ENCODE data around the gene EFNB2. TPM values are rescaled to one million over a fixed set of nuclear protein-coding genes. Genes with fewer than 3 reads are reported as not detected.

The EFNB2 gene
- total RNA-seq, 1 donor from 2014 or later = 21.6 TPM

DNA sequence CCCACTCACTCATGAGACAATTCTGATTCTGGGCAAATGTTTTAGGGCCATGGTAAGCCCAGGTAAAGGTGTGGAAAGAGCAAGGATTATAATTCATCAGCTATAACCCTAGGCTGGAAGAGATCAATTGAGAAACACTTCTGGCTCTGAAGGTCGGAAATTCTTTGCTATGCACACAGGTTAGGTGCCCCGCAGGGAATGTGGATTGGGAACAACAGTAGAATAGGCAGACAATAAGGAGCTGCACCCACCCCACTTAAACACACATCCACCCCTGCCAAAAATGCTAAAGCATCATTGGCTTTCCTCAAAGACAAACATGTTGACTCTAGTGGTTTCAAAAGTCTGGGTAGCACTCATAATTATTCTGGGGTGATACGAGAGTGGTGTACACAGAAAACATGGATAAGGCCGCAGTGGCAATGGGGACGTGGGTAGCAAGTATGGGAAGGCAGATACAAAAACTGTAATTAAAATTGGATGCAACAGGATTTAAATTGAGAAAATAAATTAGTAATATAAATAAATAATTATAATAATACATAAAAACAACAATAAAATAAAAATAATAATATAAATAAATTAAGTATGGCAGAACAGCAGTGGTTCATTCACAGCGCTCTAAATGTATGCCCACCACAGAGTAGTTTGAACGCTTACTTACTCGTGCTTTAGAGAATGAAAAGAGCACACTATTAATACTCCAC, 8.6 kb downstream of the EFNB2 start:
- DNase-seq (ENCODE audit: low spot score) = no peak

DNA sequence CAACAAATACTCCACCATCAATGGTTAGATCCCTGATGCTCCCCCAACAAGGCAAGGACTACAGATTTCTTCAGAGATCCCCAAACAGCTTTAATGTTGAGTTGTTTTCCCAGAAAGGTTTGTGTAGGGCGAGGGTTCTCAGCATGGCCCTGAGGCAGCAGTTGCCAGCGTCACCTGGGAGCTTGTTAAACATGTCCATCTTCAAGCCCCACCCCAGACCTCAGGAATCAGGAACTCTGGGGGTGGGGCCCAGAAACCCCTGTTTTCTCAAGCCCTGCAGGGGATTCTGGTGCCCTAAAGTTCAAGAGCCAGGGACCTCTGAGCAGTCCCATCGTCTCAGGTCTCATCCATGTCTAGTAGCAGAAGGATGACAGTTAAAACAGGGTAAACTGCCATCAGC, 9.6 kb downstream of the EFNB2 start:
- DNase-seq (ENCODE audit: low spot score) = no peak

DNA sequence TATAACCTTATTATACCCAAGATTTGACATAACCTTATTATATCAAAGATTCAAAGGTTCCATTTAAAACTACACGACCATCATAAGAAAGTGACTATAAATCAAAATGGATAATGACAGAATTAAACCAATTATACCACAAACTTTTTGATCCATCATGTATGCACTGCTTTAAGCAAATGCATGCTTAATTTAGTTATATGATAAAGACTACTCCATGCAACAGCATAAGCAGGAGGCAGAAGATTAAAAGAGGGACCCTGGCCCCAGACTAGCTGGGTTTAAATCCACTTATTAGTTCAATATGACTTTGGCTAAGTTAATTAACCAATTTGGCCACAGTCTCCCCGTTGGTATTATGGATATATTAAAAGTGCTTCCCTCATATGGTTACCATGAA, 11.4 kb downstream of the EFNB2 start:
- no peak for DNase-seq (ENCODE audit: low spot score)

DNA sequence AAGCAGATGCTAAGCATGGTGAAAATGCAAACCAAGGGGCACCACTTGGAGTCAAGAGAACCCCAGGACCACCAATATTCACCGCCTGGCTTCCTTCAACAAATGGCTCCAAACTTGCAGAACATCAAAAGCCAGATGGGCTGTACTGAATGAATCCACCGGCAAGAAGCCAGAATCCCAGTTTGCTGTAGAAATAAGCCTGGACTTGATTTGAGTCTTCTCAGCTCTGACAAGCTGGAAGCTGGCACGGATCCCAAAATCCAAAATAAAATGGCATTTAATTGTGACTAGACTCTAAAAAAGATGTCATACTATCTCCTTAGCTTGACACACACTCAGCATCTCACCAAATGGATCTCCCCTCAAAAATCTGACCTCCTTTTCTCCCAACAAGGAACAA, 11.9 kb downstream of the EFNB2 start:
- no peak for DNase-seq (ENCODE audit: low spot score)

DNA sequence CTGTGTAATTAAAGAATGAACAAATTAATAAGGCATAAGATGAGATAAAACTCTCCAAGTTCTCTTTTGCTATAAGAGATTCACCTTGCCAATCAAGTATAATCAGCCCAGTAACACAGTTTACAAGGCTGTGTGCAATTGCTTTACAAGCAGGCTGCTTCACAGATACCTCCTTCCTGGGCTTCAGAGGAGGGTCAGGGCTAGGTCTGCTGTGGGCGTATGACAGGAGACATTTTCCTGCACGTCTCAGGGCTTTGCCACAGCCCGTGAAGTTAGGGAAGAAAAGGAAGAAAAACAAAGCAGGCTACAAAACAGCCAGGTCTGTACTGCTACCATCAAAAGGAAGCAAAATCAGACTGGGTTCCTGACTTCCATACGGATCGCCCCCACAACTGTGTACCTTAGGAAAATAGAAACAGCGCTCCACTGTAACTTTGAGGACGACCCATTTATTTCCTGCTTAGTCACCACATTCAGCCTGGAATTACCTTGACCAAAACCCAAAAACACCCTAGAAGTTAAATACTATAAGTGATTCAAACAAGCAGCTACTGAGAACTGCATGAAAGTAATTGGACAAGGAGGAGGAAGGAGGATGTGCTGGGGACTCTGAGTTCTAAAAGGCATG, 12.4 kb downstream of the EFNB2 start:
- DNase-seq (ENCODE audit: low spot score) = no peak

DNA sequence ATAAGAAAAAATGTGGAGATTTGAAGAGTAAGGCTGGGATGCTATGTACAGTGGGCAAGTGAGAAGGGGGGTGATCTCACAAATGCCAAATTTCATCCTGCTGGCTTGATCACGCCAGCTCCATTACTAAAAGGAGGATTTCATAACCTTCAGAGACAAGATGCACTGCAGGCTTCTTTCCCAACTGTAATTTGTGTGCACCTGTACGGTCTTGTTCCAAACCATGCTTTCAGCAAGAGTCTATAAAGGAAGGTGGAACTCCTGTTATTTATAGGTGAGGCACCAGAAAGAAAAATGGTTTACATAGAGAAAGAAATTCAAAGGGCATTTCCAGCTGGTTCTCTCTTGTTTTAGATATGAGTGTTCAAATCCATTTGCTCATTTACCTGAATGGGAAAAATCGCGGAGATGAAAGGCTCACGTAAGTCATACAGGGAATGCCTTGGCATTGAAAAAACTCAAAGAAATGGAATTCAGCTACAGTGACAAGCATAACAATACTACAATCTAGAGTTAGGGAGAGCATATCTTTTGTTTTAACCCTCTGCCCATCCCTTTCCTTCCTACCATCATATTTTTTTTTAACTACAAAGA, 13.3 kb downstream of the EFNB2 start:
- no peak for DNase-seq (ENCODE audit: low spot score)

DNA sequence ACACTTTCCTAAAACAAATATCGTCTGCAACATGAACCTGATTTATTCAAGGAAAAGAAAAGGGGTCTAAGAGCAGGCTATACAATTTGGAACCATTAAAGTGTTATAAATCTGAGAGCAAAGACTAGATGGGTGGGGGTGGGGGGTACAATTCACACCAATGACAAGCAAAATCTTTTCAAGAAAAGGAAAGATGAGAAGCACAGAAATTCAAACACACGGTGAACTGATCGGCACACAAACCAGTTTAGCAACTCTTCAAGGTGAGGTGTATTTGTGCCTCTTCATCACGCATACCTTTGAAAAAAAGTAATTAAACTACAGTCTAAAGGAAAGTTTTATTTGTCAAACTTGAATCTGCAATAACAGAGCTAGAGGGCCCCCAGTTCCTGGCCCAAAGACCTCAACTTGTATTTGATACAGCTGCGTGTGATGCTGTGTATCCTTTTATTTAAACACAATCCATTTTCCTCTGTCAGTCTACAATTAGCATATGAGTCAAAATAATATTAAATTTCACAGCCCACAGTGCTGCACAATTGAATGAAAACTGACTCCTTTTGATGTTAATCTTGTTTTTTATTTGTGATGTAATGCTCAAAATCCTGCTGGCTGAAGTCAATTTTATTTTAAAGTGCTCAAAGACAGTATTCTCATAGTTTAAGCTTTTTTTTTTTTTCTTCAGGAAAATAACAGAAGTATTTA, 14.2 kb downstream of the EFNB2 start:
- DNase-seq (ENCODE audit: low spot score) = no peak

DNA sequence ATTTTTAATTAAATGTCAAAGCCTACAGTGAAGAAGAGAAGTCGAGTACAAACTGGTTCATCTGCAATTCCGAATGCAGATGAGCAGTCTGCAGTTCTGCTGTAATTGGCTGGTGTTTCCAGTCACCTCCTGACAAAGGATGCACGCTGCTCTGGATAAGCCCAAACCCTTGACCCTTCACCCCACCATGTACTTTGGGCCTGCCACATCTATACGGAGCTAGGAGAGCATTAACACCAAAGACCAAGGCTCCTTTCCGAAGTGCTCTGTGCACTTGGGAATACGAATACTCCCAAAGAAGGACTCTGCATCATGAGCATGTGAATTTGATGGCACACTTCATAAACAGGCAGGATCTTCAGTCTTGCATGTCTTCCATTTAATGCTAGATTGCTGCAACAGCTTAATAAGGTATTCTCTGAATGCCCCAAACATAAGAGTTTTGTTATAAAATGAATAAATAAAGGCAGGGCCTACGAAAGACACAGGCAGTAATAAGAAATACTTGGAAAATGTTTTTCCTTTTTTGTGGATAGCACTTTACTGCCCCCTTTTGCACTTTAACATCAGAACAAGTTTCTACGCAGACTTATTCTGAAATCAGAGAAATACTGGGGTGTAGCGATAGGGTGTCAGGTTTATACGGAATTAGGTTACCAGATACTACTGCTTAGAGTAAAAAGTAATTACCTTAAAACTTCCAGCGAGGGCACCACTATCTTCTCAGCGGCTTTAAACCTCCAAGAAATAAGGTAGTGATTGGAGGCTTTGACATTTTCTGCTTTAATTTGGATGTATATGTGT, 15.0 kb downstream of the EFNB2 start:
- no peak for DNase-seq (ENCODE audit: low spot score)

DNA sequence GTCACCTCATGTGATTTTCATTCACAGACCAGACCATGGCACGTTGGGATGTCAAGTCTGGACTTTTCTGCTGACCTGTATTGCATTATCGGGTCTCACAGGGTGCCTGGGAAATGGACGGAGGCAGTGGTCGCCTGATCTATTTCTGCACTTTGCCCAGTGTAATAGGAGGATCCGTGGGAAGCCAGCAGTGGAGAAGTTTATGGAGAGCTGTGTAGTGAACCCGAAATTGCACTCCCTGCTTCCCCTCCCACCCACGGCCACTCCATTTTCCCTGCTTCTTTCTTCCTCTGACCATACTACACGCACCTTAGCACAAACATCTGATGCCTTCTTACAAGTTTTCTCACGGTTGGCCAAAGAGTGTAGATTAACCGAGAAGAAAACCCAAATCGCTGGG, 16.9 kb downstream of the EFNB2 start:
- no peak for DNase-seq (ENCODE audit: low spot score)

DNA sequence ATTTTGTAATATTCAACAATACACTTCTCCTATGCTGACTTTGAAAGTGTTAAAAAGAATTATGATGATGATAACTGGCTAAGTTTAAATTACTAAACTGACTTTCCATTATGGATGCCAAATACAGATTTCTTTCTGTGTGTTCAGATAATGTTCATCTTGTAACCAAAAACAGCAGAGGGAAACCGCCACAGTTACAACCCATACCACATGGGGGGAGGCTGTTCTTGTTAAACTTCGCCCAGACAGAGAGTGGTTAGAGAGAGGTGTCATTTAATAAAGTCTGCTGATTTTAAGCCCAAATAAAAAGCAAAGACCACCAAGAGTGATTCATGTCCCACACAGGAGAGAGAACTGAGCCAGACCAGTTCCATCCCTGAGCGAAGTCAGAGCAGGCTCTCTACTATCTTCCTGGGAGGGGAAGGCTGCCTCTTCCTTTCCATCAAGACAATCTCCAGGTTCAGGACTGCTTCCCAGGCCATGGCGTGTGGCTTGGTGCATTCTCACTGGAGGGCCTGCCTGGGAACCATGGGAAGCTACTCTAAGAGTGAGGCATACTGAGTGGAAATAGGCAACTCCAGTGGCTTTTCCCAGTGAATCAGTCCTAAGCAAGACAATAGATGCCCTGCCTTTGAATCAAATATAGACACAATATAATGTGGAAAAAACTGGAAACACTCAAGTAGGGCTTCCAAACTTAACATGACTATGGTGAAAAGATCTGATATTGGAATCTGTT, 18.2 kb downstream of the EFNB2 start:
- DNase-seq (ENCODE audit: low spot score) = no peak

DNA sequence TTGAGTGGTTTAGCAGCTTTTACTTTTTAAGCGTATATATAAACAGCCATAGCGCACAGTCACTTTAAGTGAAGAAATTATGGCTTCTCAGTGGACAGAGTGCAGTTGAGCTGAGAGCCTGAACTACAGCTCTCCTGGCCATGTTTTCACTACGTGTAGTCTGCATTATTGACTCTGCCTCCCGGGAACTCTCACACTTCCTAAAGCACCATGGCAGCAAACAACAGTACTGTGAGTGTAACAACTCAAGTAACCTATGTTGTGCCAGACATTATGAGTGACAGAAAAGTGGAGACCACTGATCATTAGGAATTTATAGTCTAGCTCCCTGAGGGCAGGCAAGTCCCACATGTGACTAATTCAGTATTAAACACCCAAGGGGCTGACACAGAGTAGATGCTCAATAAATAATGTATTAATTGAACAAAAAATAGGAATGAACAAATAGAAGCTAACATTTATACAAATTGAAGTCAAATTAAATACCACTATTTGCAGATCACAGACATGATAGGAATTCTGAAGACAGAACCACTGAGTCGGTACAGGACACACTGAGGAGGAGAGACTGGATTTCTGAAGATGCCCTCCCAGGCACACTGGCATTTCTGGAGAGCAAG, 19.7 kb downstream of the EFNB2 start:
- DNase-seq (ENCODE audit: low spot score) = no peak

DNA sequence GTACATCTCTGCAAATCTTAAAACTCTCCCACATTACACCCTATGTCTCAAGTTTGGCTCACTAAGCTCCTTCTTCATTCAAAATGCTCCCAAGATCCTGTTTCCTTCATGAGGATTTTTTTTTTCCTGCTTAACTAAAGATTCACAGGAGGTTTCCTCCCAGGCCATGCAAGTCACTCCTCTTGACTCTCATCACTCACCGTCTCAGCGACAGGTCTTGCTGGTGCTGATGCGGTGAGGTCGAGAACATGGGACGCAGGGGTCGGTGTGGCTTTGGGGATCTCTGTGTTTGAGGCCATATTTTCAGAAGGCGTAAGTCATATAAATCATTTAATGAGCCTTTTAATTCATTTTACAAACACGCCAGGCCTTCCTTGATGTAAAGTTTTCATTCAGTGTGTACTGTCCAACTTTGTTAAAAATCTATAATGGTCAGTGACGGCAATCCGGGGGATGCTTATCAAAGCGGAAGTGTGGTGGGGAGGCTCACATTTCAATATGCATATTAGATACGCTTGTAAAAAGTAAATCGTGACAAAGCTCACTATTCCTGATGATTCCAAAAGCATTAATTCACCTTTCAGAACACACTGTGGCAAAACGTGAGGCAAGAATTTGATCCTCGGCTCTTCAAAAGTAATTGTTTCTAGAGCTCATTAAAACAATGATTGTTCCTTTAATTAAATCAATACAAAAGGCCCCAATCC, 20.4 kb downstream of the EFNB2 start:
- no peak for DNase-seq (ENCODE audit: low spot score)

DNA sequence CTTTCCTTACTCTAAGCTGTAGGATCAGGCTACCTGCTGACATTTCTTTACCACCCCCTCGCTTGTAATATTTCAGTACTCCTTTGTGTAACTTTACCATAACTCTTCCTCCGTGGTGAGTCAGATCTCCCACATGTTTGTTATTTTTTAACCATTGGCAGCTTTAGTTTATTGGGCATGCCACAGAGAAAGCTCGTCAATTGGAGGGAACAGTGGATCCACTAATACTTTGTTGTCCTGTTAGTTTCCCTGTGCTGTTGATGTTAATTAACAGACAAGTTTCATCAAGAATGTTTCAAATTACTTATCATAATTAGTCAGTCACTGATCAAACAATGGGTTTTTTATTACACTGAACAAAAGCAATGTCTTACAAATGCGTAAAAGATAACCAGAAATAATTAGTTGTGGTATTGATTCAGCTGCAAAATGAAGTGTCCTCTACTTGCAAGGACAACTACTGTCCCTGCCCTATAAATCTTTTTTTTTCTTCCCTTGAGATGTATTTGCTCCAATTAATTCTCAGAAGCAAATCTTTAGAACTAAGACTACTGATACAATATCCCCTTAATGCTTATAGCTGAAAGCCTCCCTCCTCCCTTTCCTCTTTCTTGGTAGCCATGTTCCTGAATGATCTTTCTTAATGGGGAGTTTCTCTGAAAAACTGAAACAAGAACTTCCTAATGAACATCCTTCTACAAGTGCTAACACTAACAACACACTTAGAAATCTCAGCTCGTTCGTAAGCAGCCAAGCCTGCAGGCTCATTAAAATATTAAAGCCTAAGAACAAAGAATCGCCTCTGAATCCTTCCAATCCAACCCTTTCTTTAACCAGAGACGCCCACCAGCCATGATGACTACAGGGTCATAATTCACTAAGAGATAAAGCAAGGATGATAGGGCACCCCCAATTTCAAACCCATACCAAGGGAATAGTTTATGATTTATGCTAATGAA, 22.2 kb downstream of the EFNB2 start:
- DNase-seq (ENCODE audit: low spot score) = no peak

DNA sequence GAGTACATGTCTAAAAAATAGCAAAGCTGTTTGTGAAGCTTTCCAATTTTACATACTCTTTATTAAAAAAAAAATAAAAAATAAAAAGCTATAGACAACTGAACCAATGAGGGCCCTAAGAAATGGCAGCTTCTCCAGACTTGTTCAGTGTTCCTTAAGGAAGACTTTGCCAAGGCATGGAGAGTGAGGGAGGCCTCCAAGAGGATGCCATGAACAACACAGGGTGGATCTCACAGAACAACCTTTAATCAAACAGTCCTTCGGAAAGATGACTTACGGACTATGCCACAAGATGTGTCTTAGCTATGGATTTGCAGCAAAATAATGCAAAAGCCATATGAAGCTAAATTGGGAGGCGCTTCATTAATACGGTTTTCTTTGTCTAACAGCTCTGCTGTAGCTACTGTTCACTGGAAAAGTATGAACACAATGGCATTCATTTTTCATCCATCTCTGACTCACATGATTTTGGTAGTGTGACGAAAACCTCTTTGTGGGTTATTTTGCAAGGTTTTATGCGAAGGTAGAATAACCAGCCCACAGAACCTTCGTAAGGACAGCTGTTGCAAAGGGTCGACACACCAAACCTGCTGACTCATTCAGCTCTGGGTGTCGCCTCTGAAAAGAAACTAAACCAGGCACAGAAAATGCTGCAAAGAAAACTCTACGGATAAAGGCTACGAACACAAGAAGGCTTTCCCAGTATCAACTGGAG, 27.7 kb downstream of the EFNB2 start:
- DNase-seq (ENCODE audit: low spot score) = no peak

DNA sequence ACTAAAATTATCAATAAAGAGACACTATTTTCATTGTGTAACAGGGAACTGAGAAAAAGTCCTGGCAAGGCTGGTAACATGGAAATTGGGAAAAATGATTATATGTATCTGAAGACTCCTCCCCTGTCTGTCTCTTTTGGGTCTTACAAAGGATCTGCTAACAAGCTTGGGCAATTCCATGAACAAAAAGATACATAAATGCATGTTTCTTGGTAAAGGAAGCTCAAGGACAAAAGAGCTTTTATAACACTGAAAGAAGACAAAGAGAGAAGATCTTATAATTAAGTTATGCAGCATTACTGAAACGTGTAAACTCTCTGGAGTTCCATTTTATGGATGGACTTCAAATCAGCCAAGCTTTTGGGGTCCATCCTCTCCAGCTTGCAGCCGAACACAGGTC, 29.2 kb downstream of the EFNB2 start:
- DNase-seq (ENCODE audit: low spot score) = no peak

DNA sequence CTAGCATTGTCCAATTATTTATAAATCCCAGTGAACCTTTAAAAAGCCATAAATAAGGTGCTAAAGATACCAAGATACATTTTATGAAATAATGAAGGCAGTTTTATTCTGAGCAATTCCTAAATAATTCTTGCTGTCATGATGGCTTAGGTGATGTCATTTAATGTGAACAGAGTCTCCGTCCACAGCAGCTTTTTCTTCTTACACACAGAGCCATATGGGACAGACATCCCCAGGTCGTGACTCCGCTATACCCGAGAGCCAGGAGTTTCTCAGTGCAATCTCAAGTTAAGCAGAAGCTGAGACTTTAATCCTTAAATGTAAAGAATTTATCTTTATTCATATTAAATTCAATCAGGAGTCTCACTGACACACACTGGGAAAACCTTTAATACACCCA, 29.7 kb downstream of the EFNB2 start:
- DNase-seq (ENCODE audit: low spot score) = no peak

DNA sequence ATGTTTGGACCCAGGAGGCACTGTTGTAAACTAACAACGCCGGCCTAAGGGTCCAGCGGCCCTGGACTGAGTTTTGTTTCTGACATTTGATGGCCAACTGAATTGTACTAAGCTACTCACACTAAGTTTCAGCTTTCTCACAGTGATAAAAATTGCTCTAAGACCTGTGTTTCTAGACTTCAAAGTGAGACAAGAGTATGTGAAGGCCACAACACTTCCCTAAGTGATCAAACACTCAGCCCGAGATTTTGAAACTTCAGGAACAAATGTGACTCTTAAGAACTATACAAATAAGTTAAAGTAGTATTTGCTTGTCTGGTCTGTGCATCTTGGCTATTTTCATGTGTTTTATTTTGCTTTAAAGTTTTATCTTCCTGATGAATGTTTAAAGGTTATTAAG, 30.2 kb downstream of the EFNB2 start:
- no peak for DNase-seq (ENCODE audit: low spot score)
